ENCODE measurements around the gene MTRF1. TPM values are rescaled to one million over a fixed set of nuclear protein-coding genes. Genes with fewer than 3 reads are reported as not detected.

The MTRF1 gene
- total RNA-seq, 2 experiments from 2014 or later: 24.9 to 31.3 TPM

DNA sequence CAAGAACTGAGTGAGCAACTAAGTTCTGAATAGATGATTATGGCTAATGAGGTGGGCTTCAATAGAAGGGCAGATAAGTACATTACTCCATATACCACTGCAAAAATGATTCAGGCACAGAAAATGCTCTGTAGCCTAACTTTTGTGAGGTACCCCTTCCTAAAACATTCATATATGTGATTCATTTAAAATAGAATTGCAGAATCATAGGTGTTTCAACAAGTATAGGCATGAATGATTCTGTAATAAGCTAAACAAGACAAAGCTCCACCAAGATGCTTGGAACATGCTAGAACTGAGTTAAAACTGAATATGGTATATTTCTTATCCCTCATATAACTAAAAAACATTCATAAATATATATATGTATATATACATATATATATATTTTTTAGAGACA, 81.1 kb downstream of the MTRF1 start:
- no peaks in the 10 kb centered on the region for H3K4me1 ChIP-seq (ENCODE audit: insufficient read depth, low read length, poor library complexity, severe bottlenecking)
- no peak overlapping the region for H3K4me2 ChIP-seq (ENCODE audit: low read length)
- H2AFZ ChIP-seq (ENCODE audit: low read length): no peak overlapping the region
- H4K20me1 ChIP-seq (ENCODE audit: insufficient read depth, low read length): no peaks in the 10 kb centered on the region
- ChIA-PET POLR2A (interaction anchor here (1.6 kb wide), 1 partner anchor 13 kb away, joined by 3 read pairs; no protein-coding TSS in a partner anchor), CTCF (ENCODE audit: unreplicated experiment) (no interaction called here)
- no peak overlapping the region for H3K4me3 ChIP-seq (ENCODE audit: low read depth, low read length, poor library complexity, severe bottlenecking)
- DNase-seq (ENCODE audit: low spot score): no peak
- no peaks in the 10 kb centered on the region for H3K9me2 ChIP-seq (ENCODE audit: insufficient read depth, low read length)
- BruUV-seq (replicated peaks): no TSS peak
- intact Hi-C loops (cut with micrococcal nuclease; ENCODE audit: unreplicated experiment): no loop called here
- TF ChIP-seq, protein P1, sequence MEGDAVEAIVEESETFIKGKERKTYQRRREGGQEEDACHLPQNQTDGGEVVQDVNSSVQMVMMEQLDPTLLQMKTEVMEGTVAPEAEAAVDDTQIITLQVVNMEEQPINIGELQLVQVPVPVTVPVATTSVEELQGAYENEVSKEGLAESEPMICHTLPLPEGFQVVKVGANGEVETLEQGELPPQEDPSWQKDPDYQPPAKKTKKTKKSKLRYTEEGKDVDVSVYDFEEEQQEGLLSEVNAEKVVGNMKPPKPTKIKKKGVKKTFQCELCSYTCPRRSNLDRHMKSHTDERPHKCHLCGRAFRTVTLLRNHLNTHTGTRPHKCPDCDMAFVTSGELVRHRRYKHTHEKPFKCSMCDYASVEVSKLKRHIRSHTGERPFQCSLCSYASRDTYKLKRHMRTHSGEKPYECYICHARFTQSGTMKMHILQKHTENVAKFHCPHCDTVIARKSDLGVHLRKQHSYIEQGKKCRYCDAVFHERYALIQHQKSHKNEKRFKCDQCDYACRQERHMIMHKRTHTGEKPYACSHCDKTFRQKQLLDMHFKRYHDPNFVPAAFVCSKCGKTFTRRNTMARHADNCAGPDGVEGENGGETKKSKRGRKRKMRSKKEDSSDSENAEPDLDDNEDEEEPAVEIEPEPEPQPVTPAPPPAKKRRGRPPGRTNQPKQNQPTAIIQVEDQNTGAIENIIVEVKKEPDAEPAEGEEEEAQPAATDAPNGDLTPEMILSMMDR (conservative IDR thresholded peaks at IDR 0.05; ENCODE audit: low read length): no peak
- no peak for TF ChIP-seq EZH2phosphoT487 (IDR thresholded peaks at IDR 0.05; ENCODE audit: borderline replicate concordance, low read depth, low read length)
- H3K27ac ChIP-seq (ENCODE audit: low read depth, low read length, poor library complexity, severe bottlenecking): no peak overlapping the region
- no peaks in the 10 kb centered on the region for H3K79me2 ChIP-seq (ENCODE audit: insufficient read depth, low read depth, low read length)
- H3K9me3 ChIP-seq (ENCODE audit: low read length): no peaks in the 10 kb centered on the region
- no peaks in the 10 kb centered on the region for H3K36me3 ChIP-seq (ENCODE audit: insufficient read depth, low read length)

DNA sequence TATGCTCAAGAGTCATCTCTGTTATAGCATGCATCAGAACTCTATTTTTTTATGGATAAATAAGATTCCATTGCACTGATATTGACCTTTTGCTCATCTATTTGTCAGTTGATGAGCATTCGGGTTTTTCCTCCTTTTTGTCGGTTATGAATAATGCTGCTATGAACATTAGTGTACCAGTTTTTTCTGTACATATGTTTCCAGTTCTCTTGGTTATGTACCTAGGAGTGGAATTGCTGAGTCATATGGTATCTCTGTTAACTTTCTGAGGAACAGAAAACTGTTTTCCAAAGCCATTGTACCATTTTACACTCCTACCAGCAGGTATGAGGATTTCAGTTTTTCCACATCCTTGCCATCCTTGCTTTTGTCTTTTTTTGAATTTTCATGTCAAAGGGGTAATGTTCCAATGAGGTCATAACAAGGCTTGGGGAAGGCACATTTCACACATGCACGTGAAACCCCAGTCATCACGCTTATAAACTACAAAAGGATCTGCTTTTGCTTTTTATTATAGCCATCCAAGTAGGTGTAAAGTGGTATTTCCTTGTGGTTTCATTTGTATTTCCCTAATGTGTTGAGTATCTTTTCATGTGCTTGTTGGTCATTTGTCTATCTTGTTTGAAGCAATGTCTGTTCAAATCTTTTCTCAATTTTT, 83.7 kb downstream of the MTRF1 start:
- Histone ChIP-seq H3K79me2 (ENCODE audit: insufficient read depth, low read depth, low read length) (no peaks in the 10 kb centered on the region), H2AFZ (ENCODE audit: low read length) (no peak overlapping the region), H3K4me3 (ENCODE audit: low read depth, low read length, poor library complexity, severe bottlenecking) (no peak overlapping the region), H3K9me2 (ENCODE audit: insufficient read depth, low read length) (no peaks in the 10 kb centered on the region), H3K4me2 (ENCODE audit: low read length) (no peak overlapping the region), H3K36me3 (ENCODE audit: insufficient read depth, low read length) (no peaks in the 10 kb centered on the region), H3K9me3 (ENCODE audit: low read length) (peaks cover 7% of the 10 kb centered on the region; the same call in 1 of the 2 replicates), H3K27ac (ENCODE audit: low read depth, low read length, poor library complexity, severe bottlenecking) (no peak overlapping the region), H3K4me1 (ENCODE audit: insufficient read depth, low read length, poor library complexity, severe bottlenecking) (no peaks in the 10 kb centered on the region), H4K20me1 (ENCODE audit: insufficient read depth, low read length) (no peaks in the 10 kb centered on the region)
- intact Hi-C loops (cut with micrococcal nuclease; ENCODE audit: unreplicated experiment): no loop called here
- TF ChIP-seq, protein P1 (conservative IDR thresholded peaks at IDR 0.05; ENCODE audit: low read length): no peak
- TF ChIP-seq EZH2phosphoT487 (IDR thresholded peaks at IDR 0.05; ENCODE audit: borderline replicate concordance, low read depth, low read length): no peak
- ChIA-PET POLR2A (interaction anchor here (1.0 to 1.1 kb wide), 2 partner anchors 47 to 63 kb away, joined by 3 read pairs; no protein-coding TSS in a partner anchor), CTCF (ENCODE audit: unreplicated experiment) (no interaction called here)
- no TSS peak for BruUV-seq (replicated peaks)
- DNase-seq (ENCODE audit: low spot score): no peak

DNA sequence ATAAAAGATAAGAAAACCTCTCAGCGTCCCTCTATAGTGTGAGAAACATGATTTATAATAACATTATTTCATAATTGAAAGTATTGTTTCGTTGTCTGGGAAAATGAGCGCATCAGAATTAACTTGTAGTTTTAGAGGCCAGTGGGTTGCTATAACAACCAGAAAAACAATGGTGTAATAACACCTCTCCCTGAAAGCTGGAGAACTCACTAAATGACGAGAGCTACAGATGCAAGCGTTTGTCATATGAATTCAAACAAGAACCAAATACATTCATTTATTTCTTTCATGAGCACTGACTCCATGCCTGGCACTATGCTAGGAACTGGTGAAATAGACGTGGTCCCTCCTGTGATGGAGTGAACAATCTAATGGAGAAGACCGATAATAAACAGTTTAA, 85.3 kb downstream of the MTRF1 start:
- Histone ChIP-seq H4K20me1 (ENCODE audit: insufficient read depth, low read length) (no peaks in the 10 kb centered on the region), H3K4me1 (ENCODE audit: insufficient read depth, low read length, poor library complexity, severe bottlenecking) (no peaks in the 10 kb centered on the region), H2AFZ (ENCODE audit: low read length) (no peak overlapping the region), H3K4me2 (ENCODE audit: low read length) (no peak overlapping the region), H3K79me2 (ENCODE audit: insufficient read depth, low read depth, low read length) (no peaks in the 10 kb centered on the region), H3K27ac (ENCODE audit: low read depth, low read length, poor library complexity, severe bottlenecking) (no peak overlapping the region), H3K36me3 (ENCODE audit: insufficient read depth, low read length) (no peaks in the 10 kb centered on the region), H3K4me3 (ENCODE audit: low read depth, low read length, poor library complexity, severe bottlenecking) (no peak overlapping the region), H3K9me3 (ENCODE audit: low read length) (peaks cover 13% of the 10 kb centered on the region), H3K9me2 (ENCODE audit: insufficient read depth, low read length) (no peaks in the 10 kb centered on the region)
- ChIA-PET POLR2A (no interaction called here), CTCF (ENCODE audit: unreplicated experiment) (no interaction called here)
- no TSS peak for BruUV-seq (replicated peaks)
- intact Hi-C loops (cut with micrococcal nuclease; ENCODE audit: unreplicated experiment): no loop called here
- TF ChIP-seq, protein P1 (conservative IDR thresholded peaks at IDR 0.05; ENCODE audit: low read length): no peak
- TF ChIP-seq EZH2phosphoT487 (IDR thresholded peaks at IDR 0.05; ENCODE audit: borderline replicate concordance, low read depth, low read length): no peak
- DNase-seq (ENCODE audit: low spot score): no peak
